DOHH2 (cell line): ENCODE data around the gene CCNB1IP1.
"Not testable (repeated sequence)": the region's sequence is repeated elsewhere in the genome, so short reads cannot be mapped to it uniquely, and the experiment has no call there.

ENCODE experiments used
- EZH2phosphoT487 ChIP-seq: fragments of 200-600 bp; sonication (generic); IDR thresholded peaks from 2 replicates; pipeline ENCODE4 v1.6.1; 2017; ENCODE audit warnings: borderline replicate concordance, mild to moderate bottlenecking, antibody characterized with exemption, low read length, moderate library complexity, mixed read lengths
- TF ChIP-seq, protein P1 (sequence below): fragments of 200-600 bp; sonication (generic); IDR thresholded peaks from one replicate; pipeline ENCODE4 v1.5.1; 2014; ENCODE audit warnings: antibody characterized with exemption, mild to moderate bottlenecking, low read depth, low read length; ENCODE audit not compliant: poor library complexity, severe bottlenecking

DNA sequence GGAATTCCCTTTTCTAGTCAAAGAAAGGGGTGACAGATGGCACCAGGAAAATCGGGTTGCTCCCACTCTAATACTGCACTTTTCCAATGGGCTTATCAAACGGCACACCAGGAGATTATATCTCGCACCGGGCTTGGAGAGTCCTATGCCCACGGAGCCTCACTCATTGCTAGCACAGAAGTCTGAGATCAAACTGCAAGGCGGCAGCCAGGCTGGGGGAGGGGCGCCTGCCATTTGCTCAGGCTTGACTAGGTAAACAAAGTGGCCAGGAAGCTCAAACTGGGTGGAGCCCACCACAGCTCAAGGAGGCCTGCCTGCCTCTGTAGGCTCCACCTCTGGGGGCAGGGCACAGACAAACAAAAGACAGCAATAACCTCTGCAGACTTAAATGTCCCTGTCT, 52.8 kb downstream of the CCNB1IP1 start:
- TF ChIP-seq, protein P1, sequence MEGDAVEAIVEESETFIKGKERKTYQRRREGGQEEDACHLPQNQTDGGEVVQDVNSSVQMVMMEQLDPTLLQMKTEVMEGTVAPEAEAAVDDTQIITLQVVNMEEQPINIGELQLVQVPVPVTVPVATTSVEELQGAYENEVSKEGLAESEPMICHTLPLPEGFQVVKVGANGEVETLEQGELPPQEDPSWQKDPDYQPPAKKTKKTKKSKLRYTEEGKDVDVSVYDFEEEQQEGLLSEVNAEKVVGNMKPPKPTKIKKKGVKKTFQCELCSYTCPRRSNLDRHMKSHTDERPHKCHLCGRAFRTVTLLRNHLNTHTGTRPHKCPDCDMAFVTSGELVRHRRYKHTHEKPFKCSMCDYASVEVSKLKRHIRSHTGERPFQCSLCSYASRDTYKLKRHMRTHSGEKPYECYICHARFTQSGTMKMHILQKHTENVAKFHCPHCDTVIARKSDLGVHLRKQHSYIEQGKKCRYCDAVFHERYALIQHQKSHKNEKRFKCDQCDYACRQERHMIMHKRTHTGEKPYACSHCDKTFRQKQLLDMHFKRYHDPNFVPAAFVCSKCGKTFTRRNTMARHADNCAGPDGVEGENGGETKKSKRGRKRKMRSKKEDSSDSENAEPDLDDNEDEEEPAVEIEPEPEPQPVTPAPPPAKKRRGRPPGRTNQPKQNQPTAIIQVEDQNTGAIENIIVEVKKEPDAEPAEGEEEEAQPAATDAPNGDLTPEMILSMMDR, result not testable (repeated sequence)
- not testable (repeated sequence) for TF ChIP-seq EZH2phosphoT487
